Measurements from ENCODE around the gene LRP2. TPM values are rescaled to one million over a fixed set of nuclear protein-coding genes. Genes with fewer than 3 reads are reported as not detected.

Gene LRP2
- polyA plus RNA-seq, 2 of the 4 experiments (the other 2 are of a cell fraction) = 0.04 TPM; not detected in 1

Other genes starting within 250 kb of the LRP2 start
- gene BBS5, start 117.0 kb upstream of the LRP2 start, polyA plus RNA-seq (2011; rRNA removed) = 1.6 and 1.7 TPM in 2 replicates
- gene BBS5, start 117.0 kb upstream of the LRP2 start, polyA plus RNA-seq (2017; fragmentation: RNase III; extraction: RNeasy Plus Mini Kit Qiagen cat#74134 plus additional on column Dnase treatment) = 5.3 to 6.0 TPM (median 5.4 TPM) in 3 replicates
- 0.04 and 0.08 TPM in 2 replicates for gene KLHL41, start 147.2 kb upstream of the LRP2 start, polyA plus RNA-seq (2011; rRNA removed)
- gene KLHL41, start 147.2 kb upstream of the LRP2 start, polyA plus RNA-seq (2017; fragmentation: RNase III; extraction: RNeasy Plus Mini Kit Qiagen cat#74134 plus additional on column Dnase treatment) = 0.05 to 0.12 TPM (median 0.06 TPM) in 3 replicates
- 41.8 and 52.9 TPM in 2 replicates for gene FASTKD1, start 211.3 kb upstream of the LRP2 start, polyA plus RNA-seq (2011; rRNA removed)
- 27.2 to 30.8 TPM (median 28.1 TPM) in 3 replicates for gene FASTKD1, start 211.3 kb upstream of the LRP2 start, polyA plus RNA-seq (2017; fragmentation: RNase III; extraction: RNeasy Plus Mini Kit Qiagen cat#74134 plus additional on column Dnase treatment)
- gene PPIG, start 221.8 kb upstream of the LRP2 start, polyA plus RNA-seq (2011; rRNA removed) = 46.4 and 70.8 TPM in 2 replicates
- 57.9 to 61.2 TPM (median 60.5 TPM) in 3 replicates for gene PPIG, start 221.8 kb upstream of the LRP2 start, polyA plus RNA-seq (2017; fragmentation: RNase III; extraction: RNeasy Plus Mini Kit Qiagen cat#74134 plus additional on column Dnase treatment)